GM21381 (cell line): ENCODE measurements around the gene CTNS.

Source experiments
- ATAC-seq: cut with Tn5 transposase; IDR thresholded peaks from one replicate; pipeline ENCODE4 v1.9.1; 2021; ENCODE audit warnings: mild to moderate bottlenecking, moderate library complexity; ENCODE audit not compliant: unreplicated experiment

Gene CTNS

DNA sequence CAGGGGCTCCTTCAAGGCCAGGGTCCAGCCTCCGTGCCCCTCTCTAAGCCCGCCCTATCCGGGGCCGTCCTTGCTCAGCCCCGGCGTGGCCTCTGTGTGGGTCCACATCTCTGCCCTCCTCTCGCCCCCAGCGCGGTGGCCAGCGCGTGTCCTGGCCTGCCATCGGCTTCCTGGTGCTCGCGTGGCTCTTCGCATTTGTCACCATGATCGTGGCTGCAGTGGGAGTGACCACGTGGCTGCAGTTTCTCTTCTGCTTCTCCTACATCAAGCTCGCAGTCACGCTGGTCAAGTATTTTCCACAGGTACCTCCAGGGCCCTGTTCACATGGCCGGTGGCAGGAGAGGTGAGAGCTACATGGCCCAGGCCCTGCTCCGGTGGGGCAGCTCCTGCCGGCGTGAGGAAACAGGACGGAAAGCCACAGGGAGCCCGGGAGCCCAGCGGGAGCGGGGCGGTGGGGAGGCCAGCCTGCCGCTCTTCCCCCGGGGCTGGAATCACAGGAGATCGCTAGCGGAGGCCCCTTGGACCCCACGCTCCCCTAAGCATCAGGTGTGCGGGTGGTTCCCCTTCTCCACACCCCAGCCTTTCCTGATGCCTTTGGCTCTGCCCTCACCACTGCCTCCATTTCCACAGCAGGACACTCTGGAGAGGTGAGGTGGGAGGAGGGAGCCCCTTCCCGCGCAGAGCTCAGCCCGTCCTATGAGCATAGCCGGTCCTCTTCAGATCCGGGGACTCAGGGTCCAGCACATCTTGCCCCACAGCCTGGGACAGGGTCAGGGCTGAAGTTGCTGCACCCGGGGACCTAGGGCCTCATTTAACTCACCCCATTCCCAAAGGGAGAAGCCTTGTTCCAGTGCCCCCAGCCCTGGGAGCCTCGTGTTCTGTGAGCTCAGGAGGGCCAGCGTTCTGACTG, 21.6 kb downstream of the CTNS start:
- no peak for ATAC-seq

DNA sequence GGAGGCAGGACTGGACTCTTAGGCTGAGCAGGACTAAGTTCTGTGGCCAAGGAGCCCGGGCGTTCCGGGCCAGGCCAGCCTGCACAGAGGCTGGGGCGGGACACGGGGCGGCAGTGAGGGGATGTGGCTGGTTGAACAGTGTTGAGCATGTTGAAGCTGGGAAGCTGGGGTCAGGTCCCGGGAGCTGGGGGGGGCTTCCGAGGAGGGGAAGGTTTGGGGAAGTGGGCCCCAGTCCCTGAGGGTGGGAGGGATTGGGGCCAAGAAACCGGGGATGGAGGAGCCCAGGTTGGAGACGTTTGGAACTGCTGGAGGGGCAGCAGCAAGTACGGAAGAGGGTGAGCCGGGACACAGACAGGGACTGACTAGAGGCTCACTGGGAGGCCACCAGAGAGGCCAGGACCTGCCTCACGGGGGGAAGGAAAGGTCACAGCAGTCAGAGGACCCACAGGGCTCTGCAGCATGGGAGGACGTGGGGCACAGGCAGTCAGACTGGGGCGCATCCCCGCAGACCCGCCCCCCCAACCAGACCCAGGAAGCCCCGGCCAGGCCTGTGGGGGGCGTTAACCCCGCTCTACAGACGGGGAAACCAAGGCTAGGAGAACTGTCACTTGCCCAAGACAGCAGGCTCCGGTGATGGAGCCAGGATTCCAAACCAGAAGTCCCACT, 22.4 kb downstream of the CTNS start:
- no peak for ATAC-seq

DNA sequence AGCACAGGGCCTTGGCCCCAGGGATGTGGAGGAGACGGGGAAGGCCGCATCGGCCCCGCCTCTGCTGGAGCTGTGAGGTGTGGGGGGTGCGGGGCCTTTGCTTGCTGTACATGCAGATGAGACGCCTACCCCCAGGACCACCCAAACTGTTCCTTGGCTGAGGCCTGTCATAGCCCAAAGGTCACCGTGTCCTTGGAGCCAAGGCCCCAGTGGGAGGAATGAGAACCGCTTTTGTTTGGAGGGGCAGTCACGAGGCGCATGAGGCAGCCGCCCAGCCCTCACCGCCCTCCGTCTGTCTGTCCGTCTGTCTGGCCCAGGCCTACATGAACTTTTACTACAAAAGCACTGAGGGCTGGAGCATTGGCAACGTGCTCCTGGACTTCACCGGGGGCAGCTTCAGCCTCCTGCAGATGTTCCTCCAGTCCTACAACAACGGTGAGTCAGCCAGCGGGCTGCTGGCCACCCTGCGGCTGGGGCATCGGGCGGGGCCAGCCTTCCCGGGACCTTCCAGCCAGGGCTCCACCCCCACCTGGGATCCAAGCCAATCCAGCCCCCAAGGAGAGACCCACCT, 23.1 kb downstream of the CTNS start:
- no peak for ATAC-seq

- ATAC-seq, result no peak
Measured at GRCh38 chr17:3660311-3660891, 23.8 kb downstream of the CTNS start.

GRCh38 chr17:3663102-3664011, 26.8 kb downstream of the CTNS start:
- ATAC-seq, result no peak

DNA sequence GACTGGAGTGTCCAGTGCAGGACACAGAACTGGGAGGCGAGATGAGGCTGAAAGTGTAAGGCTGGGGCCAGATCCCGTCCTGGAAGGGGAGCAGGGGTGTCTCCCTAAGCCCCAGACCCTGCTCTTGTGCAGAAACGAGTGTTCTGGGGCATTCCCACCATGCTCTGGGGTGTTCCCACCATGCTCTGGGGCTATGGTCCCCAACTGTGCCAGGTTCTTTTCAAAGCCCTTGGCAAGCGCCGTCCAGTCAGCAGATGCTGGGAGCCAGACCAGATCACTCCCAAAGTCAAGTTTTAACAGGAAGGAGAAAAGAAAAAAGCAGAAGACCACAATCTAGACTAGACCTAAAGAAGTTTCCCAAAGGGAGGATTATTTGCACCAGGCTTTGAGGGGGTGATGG, 29.3 kb downstream of the CTNS start:
- ATAC-seq, result no peak

- no peak for ATAC-seq
Measured at GRCh38 chr17:3666516-3666915, 30.0 kb downstream of the CTNS start.

DNA sequence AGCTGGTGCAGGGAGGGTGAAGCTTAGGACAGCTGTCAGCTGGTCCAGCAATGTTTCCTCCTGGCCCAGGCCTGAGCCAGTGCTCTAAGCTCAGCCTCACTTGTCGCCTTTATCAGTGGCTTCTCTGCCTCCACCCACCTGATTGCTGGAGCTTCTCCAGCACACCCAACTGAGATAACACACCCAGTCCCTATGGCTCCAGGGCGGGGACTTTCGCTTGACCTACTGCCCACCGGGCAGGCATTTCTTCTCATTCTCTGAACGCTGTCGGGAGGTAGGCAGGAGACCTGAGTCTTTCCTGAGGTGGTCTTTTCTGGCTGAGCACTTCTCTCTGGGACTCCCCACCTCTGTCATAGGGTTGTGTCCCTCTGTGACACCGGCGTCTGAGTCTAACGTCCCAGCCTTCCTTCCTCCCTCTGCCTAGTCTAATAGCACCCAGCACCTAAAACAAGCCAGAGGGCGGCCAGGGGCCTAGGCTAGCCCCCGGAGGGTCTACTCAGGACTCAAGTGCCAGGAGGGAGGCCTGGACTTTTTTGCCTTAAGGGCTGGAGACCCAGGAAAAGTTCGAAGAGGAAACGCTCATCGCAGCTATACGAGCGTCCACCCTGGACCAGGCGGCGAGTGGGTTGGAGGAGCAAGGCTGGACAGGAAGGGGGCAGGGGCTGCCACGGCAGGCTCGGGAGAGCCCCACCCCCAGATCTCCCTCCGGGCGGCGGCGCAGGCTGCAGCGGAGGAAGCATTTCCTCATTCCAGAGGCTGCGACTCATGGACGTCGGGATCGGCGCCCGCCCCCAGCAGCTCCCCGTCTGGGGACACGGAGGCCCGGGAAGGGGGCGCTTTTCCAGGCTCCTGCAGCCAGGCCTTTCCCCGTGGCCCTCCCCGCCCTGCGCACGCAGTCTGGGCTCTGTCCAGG, 31.1 kb downstream of the CTNS start:
- ATAC-seq, result peak; percentile 11

GRCh38 chr17:3668279-3669084, 31.9 kb downstream of the CTNS start, which contains the start of the genes EMC6 and TAX1BP3:
Gene EMC6 (plus strand): TSS chr17:3668812. CDS start chr17:3669147, 335 bp downstream.
Gene TAX1BP3 (minus strand): TSS chr17:3668578. CDS start chr17:3668526, 52 bp downstream.
- ATAC-seq, result peak; percentile 86

GRCh38 chr17:3669085-3669347, 32.5 kb downstream of the CTNS start:
- no peak for ATAC-seq

DNA sequence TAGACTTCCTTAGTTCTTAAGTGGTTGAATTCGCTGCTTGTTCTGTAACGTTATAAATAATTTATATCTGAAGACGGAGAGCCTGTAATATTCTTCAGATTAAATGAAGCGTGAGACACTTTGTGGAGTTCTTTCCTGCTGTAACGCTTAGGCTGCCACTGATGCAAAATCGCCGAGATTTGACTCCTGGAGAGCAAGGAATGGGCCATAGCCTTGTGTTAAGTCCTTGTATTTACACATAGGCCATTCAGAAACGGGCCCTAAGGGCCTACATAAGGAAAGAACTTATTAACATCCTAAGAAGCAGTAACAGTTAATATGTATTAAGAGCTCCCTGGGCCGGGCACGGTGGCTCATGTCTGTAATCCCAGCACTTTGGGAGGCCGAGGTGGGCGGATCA, 33.0 kb downstream of the CTNS start:
- ATAC-seq, result no peak

GRCh38 chr17:3672571-3672970, 36.0 kb downstream of the CTNS start:
- ATAC-seq, result no peak

DNA sequence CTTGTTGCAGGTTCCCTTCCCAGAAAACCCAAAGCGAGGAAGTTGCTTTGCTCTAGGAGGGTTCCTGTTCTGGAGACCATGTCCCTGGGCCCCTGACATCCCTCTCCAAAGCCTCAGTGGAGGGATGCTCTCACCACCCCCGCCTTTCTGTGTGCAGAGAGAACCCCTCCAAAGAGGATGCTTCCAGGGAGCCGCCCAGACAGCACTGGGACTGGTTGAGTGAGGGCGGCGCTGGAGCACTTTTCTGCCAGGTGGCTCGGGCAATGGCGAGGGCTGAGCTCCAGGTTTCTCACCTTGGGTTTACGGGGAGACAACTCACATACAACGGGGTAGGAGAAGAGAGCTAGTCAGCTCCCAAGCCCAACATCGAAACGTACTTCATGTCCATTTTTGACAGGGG, 39.3 kb downstream of the CTNS start:
- ATAC-seq, result no peak

DNA sequence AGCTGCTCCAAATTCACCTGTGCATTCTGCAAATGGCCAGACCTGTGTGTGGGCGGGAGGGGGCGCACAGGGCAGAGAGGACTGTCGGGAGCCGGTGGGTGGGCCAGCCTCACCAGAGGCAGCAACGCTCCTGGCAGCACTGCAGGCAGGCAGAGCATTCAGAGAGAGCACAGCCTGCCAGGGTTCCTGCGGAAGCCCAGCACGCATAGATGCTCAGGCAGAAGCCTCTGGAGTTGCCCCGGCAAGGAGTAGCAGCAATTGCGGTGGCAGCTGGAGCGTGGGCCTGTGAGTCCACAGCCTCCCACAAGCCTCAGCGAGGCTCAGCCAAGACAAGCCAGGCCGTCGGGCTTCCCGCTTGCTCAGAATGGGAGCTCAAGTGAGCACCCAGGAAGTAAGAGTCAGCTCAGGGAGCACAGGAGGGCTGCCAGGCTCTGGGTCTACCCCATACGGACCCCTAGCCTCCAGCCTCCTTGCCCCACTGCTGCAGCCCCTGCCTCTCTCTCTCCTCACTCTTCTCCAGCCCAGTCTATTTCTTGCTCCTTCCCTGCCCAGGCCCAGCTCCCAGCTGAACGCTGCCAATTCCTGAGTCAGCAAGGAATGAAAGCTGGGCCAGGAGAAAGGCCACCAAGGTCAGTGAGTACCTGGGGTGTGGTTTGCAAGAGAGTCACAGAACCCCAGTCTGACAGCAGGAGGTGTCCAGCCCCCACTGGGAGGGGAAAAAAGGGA, 41.7 kb downstream of the CTNS start:
- no peak for ATAC-seq

- ATAC-seq, result no peak
Measured at GRCh38 chr17:3678821-3679530, 42.4 kb downstream of the CTNS start.

- no peak for ATAC-seq
Measured at GRCh38 chr17:3679531-3680126, 43.1 kb downstream of the CTNS start.

DNA sequence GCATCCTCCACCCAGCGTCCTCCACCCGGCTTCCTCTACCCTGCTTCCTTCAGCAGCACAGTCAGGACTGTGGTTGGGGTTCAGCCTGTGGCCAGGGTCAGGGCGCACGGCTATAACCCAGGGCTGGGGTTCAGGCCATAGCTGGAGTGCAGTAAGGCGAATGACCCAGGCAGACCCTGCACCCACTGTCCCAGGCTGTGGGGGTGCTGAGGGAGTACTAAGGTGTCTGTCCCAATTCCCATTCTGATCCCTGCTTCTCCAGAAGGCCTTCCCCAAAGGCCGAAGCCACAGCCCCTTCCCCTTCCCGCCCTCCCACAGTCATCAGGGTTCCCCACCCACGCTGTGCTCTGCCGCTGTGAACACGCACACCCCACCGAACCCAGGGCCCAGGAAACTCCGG, 44.5 kb downstream of the CTNS start:
- ATAC-seq, result no peak
